Measurements from ENCODE around the gene NAALADL2.
"Not testable (repeated sequence)": the region's sequence is repeated elsewhere in the genome, so short reads cannot be mapped to it uniquely, and the experiment has no call there.

The NAALADL2 gene

GRCh38 chr3:175591375-175591774, 732.2 kb downstream of the NAALADL2 start:
- DNase-seq (ENCODE audit: low spot score) = no peak

- DNase-seq (ENCODE audit: low spot score) = no peak
These were observed 734.2 kb downstream of the NAALADL2 start for GRCh38 chr3:175593331-175593730.

GRCh38 chr3:175598740-175599139, 739.6 kb downstream of the NAALADL2 start:
- no peak for DNase-seq (ENCODE audit: low spot score)

DNA sequence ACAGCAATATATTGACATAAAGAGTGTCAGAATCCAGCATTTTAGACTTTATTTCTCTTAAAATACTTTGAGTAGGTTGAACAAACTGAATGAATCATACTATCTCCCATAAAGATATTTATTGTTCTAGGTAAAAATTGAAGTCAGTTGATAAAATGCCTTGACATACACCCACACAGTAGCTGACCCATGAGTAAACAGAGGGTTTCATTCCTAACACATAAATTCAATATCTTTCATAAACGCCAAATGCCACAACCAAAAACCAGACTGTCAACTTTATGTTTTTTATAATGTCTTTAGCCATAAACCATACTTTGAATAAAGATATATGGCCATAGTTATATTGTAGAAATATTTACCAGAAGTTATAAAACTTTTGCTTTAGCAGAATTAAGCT, 742.4 kb downstream of the NAALADL2 start:
- DNase-seq (ENCODE audit: low spot score) = no peak

DNA sequence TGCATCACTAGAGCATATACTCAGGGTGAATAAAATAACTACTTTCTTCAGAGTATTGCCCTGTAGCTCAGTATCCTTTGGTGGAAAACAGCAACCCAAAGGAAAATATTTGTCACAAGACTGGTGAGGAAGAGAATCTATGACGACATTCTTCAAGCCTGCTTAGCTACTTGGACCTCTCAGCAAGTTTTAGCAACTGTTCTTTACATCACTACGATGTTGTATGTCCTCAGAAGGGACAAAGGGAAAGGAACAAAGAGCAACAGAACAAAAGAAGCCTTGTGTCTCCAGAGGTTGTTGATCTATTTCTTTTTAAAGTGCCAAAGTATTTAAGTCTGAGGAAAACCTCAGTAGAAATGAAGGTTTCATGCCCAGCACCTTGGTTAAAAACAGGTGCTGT, 746.7 kb downstream of the NAALADL2 start:
- no peak for DNase-seq (ENCODE audit: low spot score)

GRCh38 chr3:175606650-175607318, 747.6 kb downstream of the NAALADL2 start:
- DNase-seq (ENCODE audit: low spot score) = no peak

DNA sequence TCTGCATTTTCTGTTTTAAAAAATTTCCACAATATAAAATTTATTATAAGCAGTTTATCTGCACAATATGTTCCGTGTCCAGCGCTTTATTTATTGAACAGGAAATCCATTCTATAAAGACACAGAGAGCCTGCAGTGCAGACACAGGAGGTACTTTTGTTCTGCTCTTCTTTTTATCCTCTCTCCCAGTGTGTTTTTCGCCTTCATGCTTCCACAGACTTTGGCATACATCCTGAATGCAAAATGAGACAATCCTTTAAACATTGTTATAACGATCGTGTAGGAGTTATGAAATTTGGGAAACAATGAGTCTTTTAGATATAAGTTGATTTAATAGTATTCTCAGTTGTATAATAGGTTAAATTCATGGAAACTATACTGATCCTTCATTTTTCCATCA, 749.2 kb downstream of the NAALADL2 start:
- DNase-seq (ENCODE audit: low spot score) = no peak

DNA sequence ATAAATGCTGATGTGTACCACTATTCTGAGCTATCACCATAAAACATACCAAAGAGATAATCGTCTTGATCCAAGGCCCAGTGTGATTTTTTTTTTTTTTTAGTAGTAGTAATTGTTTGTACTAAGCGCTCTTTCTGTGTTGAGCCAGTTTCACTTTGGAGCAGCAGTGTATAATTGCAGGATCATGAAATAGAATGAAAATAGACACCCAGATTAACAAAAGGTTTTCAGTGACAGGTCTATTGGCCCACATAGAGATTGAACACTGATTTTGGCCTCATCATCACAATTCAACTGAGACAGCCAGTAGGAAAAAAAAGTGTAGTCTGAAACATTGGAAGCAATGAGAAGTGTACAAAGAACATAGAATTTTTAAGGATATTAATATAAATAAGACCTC, 749.8 kb downstream of the NAALADL2 start:
- DNase-seq (ENCODE audit: low spot score) = no peak

DNA sequence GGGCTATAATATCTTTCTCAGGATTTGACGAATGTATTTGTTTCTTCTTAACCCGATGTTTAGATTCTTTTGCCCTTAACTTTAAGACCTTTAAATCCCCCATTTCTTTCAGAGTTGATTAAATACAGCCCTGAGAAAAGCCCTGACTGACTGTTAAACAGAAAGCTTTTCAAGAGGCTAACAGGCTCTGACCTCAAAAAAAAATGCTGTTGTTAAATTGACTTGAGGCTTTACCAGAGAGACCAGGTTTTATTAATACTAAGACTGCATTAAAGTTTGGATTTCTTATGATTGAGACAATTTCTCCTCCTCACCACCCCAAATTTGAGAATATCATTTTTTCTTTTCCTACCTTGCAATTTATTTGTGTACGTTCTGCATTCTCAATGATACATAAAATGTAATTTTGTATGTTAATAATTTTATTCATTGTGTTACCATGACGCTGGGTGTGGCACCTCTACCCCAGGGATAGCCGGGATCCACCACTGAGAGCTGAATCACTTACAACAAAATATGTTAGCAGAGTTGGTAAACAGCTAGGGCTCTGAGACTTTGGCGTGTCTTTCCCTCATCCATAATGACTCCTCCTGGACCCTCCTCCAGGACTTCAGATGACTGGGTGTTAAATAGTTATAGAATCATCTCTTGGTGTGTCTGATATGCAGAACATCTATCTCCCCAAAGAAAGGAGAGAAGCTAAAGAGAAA, 753.5 kb downstream of the NAALADL2 start:
- no peak for DNase-seq (ENCODE audit: low spot score)

- not testable (repeated sequence) for DNase-seq (ENCODE audit: low spot score)
These were observed 755.0 kb downstream of the NAALADL2 start for GRCh38 chr3:175614107-175614506.

DNA sequence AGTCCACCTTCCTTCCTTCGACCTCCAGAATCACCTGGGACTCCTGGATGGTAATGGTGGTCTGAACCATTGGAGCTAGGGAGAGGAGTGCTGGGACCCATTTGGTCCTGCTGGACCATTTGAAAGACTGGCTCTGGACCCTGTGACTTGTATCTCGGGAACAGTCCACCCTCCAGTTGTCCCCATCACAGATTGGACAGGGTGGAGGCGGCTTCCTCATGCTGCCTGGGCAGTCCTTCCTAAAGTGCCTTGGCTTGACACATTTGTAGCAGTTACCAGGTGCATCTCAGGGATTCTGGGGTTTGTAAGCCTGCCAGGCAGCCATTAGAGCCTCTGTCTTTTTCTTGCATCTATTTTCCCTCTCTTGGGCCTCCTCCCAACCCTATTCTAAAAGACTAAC, 758.1 kb downstream of the NAALADL2 start:
- no peak for DNase-seq (ENCODE audit: low spot score)

DNA sequence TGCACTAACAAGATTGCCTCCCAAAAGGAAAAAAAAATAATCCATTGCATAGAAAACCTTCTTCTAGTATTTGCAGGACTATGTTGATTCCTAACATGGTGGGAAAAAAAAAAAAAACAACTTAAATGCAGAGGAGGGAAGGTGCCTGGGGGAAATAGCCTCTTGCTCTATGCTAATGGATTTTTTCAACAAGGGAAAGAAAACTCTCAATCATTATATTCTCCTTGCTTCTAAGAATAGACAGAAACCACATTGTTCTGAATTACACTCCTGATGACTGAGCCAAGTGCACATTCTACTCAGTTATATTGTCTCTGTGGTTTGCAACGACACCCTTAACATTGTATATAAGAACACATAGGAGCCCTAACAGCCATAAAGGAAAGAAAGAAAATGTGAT, 760.2 kb downstream of the NAALADL2 start:
- no peak for DNase-seq (ENCODE audit: low spot score)

- no peak for DNase-seq (ENCODE audit: low spot score)
These were observed 761.0 kb downstream of the NAALADL2 start for GRCh38 chr3:175620093-175620492.

DNA sequence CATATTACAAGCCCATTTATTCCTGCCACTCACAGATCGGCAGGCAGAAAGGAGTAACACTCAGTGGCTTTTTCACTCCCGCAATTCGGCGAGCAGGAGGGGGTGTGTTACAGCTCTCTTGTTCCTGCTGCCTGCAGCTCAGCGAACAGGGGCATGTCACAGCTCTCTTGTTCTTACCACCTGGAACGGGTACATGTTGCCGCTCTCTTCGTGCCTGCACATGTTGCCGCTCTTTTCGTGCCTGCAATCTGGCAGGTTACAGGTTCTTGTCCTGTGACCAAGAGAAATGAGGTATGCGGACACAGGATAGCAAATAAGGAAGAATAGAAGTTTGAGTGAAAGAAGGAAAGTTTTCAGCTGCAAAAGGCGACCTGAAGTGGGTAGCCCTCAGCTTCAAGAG, 761.4 kb downstream of the NAALADL2 start:
- no peak for DNase-seq (ENCODE audit: low spot score)

- DNase-seq (ENCODE audit: low spot score) = no peak
These were observed 781.8 kb downstream of the NAALADL2 start for GRCh38 chr3:175640958-175641357.

DNA sequence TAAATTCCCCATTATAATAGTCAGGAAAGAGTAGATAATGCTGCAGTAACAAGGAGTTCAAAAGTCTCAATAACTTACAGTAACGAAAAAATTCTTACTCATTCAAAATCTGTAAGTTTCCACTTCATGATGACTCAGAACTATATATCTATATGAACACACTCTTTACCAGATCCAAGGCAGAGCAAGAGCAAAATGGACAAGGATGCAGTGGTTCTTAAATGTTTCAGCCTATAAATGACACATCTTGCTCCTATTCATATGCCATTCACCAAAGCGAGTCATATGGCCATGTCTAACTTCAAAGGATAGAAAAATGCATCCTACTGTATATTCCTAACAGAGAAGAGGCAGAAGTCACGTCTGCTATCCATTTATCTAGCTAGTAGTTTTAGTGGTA, 787.7 kb downstream of the NAALADL2 start:
- no peak for DNase-seq (ENCODE audit: low spot score)

- DNase-seq (ENCODE audit: low spot score) = no peak
These were observed 789.8 kb downstream of the NAALADL2 start for GRCh38 chr3:175648899-175649298.

- DNase-seq (ENCODE audit: low spot score) = no peak
These were observed 792.6 kb downstream of the NAALADL2 start for GRCh38 chr3:175651716-175652115.

GRCh38 chr3:175655351-175655750, 796.2 kb downstream of the NAALADL2 start:
- DNase-seq (ENCODE audit: low spot score) = no peak

DNA sequence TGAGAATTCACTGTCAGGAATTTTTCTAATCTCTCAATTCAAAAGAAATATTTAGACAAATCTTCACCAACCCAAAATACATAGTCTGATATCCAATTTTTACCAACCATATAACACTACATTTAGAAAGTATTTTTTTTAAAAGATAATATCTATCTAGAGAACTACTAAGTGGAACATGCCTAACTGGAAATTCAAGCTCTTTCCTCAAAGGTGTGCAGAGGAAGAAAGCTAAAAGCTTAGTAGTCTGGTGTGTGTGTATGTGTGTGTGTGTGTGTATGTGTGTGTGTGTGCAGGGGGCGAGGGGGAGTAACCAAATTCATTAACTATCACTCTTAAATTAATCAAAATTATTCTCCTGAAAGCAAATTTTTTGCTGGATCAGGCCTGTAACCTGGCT, 797.3 kb downstream of the NAALADL2 start:
- no peak for DNase-seq (ENCODE audit: low spot score)

GRCh38 chr3:175659670-175660350, 800.7 kb downstream of the NAALADL2 start:
- no peak for DNase-seq (ENCODE audit: low spot score)

GRCh38 chr3:175662815-175663214, 803.7 kb downstream of the NAALADL2 start:
- DNase-seq (ENCODE audit: low spot score) = no peak

GRCh38 chr3:175664911-175665310, 805.8 kb downstream of the NAALADL2 start:
- no peak for DNase-seq (ENCODE audit: low spot score)
